GM12891 (cell line): ENCODE measurements around the gene LHX1.

Experiments
- PAX5 ChIP-seq: IDR thresholded peaks from 2 replicates; pipeline ENCODE4 v1.6.1; 2011; ENCODE audit warnings: low read length, moderate library complexity, mild to moderate bottlenecking; ENCODE audit not compliant: insufficient read depth, severe bottlenecking
- POLR2A ChIP-seq: IDR thresholded peaks from 2 replicates; pipeline ENCODE4 v1.6.1; 2011; ENCODE audit warnings: low read depth, low read length, control low read depth
- POLR2AphosphoS5 ChIP-seq: IDR thresholded peaks from 2 replicates; pipeline ENCODE4 v1.6.1; 2011; ENCODE audit warnings: low read depth, low read length, control low read depth
- TAF1 ChIP-seq: IDR thresholded peaks from 2 replicates; pipeline ENCODE4 v1.6.1; 2011; ENCODE audit warnings: low read depth, low read length, control low read depth

GRCh38 chr17:36939052-36939801 lies 2.0 kb downstream of the LHX1 start:
- TF ChIP-seq TAF1 (no peak), POLR2A (no peak), POLR2AphosphoS5 (no peak), PAX5 (no peak)
